M059J (cell line): ENCODE measurements around the gene SNED1. TPM values are rescaled to one million over a fixed set of nuclear protein-coding genes. Genes with fewer than 3 reads are reported as not detected.

Experiments
- DNase-seq: peaks from one replicate; pipeline ENCODE4 v3.0.0-alpha.2; 2012; ENCODE audit warnings: low read depth
- total RNA-seq: library from RNA; depleted of rRNA; stranded (reverse); fragments of >200 nt; shearing (Covaris generic); gene quantifications from 2 replicates; pipeline ENCODE4 v1.2.3, GENCODE V29; 2014

SNED1 gene
- total RNA-seq, 1 experiment from 2014 or later: 2.2 TPM

GRCh38 chr2:240960309-240960970 is 38.0 kb upstream of the SNED1 start:
- DNase-seq: no peak

- DNase-seq: no peak
These were observed 37.2 kb upstream of the SNED1 start for GRCh38 chr2:240960971-240961876.

GRCh38 chr2:240961910-240962299 is 36.5 kb upstream of the SNED1 start:
- no peak for DNase-seq

- no peak for DNase-seq
These were observed 35.9 kb upstream of the SNED1 start for GRCh38 chr2:240962300-240963064.

- no peak for DNase-seq
These were observed 35.2 kb upstream of the SNED1 start for GRCh38 chr2:240963065-240963867.

- no peak for DNase-seq
These were observed 34.3 kb upstream of the SNED1 start for GRCh38 chr2:240963868-240964703.

- DNase-seq: no peak
These were observed 33.6 kb upstream of the SNED1 start for GRCh38 chr2:240964704-240965295.

GRCh38 chr2:240965296-240965904 is 33.0 kb upstream of the SNED1 start:
- no peak for DNase-seq

GRCh38 chr2:240965905-240966456 is 32.4 kb upstream of the SNED1 start:
- DNase-seq: no peak

GRCh38 chr2:240966457-240966905 is 31.9 kb upstream of the SNED1 start:
- DNase-seq: no peak

- no peak for DNase-seq
These were observed 31.3 kb upstream of the SNED1 start for GRCh38 chr2:240966906-240967680.

GRCh38 chr2:240967681-240968621 is 30.5 kb upstream of the SNED1 start:
- DNase-seq: no peak

GRCh38 chr2:240968731-240969624 is 29.4 kb upstream of the SNED1 start:
- no peak for DNase-seq

- DNase-seq: no peak
These were observed 28.3 kb upstream of the SNED1 start for GRCh38 chr2:240970104-240970503.

- no peak for DNase-seq
These were observed 27.6 kb upstream of the SNED1 start for GRCh38 chr2:240970816-240971215.

- no peak for DNase-seq
These were observed 26.2 kb upstream of the SNED1 start for GRCh38 chr2:240972201-240972600.
